Measurements from ENCODE around the gene MTFR1L. TPM values are rescaled to one million over a fixed set of nuclear protein-coding genes. Genes with fewer than 3 reads are reported as not detected.
A peak's percentile ranks its signal among the peaks of the same experiment; 100 is the strongest.

MTFR1L gene
- total RNA-seq (2021) = 31.5 and 32.5 TPM in 2 replicates
- long read RNA-seq, transcript MTFR1L-210 (7 exons, 1,873 nt) = minor isoform, 17 of 237 reads
- long read RNA-seq, transcript MTFR1L-204 (7 exons, 1,868 nt) = minor isoform, 6 of 237 reads
- long read RNA-seq, transcript MTFR1L-203 (7 exons, 2,004 nt) = major isoform, 154 of 237 reads
- long read RNA-seq, partial matches to known transcripts = 26 of 237 reads
- long read RNA-seq, other reads (novel, unspliced or antisense) = 30 of 237 reads

- H3K36me3 Mint-ChIP-seq (ENCODE audit: insufficient read depth in 1 of 3, low read depth in 3 of 3) = peaks cover 4 to 19% (median 11%) of the 10 kb centered on the region in 3 experiments; a peak in 6 of 7 replicates
- Histone ChIP-seq H4K8ac (replicated peaks; ENCODE audit: insufficient read length, low read depth, low read length) (no peak within 1 kb of the TSS), H2BK15ac (ENCODE audit: low read depth, low read length) (no peak within 1 kb of the TSS), H3K23ac (ENCODE audit: insufficient read length, low read depth, low read length) (no peak within 1 kb of the TSS), H2BK5ac (ENCODE audit: insufficient read length, low read length) (no peak within 1 kb of the TSS), H3K9me3 (ENCODE audit: control insufficient read depth, low read depth, low read length) (no peaks in the 10 kb centered on the region), H3K27ac (ENCODE audit: insufficient read length, low read depth, low read length) (no peak within 1 kb of the TSS), H3K9ac (ENCODE audit: extremely low read depth, insufficient read length, low read length) (peak within 1 kb of the TSS; percentile 63), H3K27me3 (ENCODE audit: insufficient read depth, low read length) (no peaks in the 10 kb centered on the region), H3K4me2 (ENCODE audit: insufficient read depth, insufficient read length, low read length) (peak within 1 kb of the TSS; percentile 69), H3K79me2 (ENCODE audit: insufficient read depth, low read length) (no peaks in the 10 kb centered on the region; the same call in 1 of the 2 replicates), H3K14ac (ENCODE audit: insufficient read depth, low read length) (no peak within 1 kb of the TSS; the same call in 1 of the 2 replicates), H3K23me2 (ENCODE audit: insufficient read length, low read depth, low read length, poor library complexity, severe bottlenecking) (peaks cover 11% of the 10 kb centered on the region), H3K56ac (ENCODE audit: insufficient read length, low read depth, low read length) (no peak within 1 kb of the TSS), H3K4me1 (ENCODE audit: insufficient read depth, low read length) (peaks cover 4% of the 10 kb centered on the region; the same call in 1 of the 2 replicates), H2AK5ac (ENCODE audit: insufficient read length, low read length) (no peak within 1 kb of the TSS), H4K5ac (ENCODE audit: insufficient read length, low read depth, low read length) (no peak within 1 kb of the TSS), H3K4ac (ENCODE audit: low read depth, low read length) (no peak within 1 kb of the TSS), H4K20me1 (ENCODE audit: control insufficient read depth, insufficient read depth, insufficient read length) (peaks cover 3% of the 10 kb centered on the region), H2BK12ac (ENCODE audit: insufficient read length, low read depth, low read length) (no peak within 1 kb of the TSS), H2AFZ (ENCODE audit: low read length) (no peak within 1 kb of the TSS), H3K79me1 (ENCODE audit: insufficient read depth, low read depth, low read length, poor library complexity, severe bottlenecking) (no peaks in the 10 kb centered on the region), H2BK120ac (ENCODE audit: low read depth, low read length, poor library complexity, severe bottlenecking) (no peak within 1 kb of the TSS), H2BK20ac (ENCODE audit: low read depth, low read length, poor library complexity, severe bottlenecking) (no peak within 1 kb of the TSS), H3K18ac (ENCODE audit: insufficient read length, low read depth, low read length) (peak within 1 kb of the TSS; percentile 81), H4K91ac (ENCODE audit: insufficient read length, low read depth, low read length) (no peak within 1 kb of the TSS), H3T11ph (ENCODE audit: low read length) (no peak within 1 kb of the TSS)
- no peaks in the 10 kb centered on the region for H3K9me3 Mint-ChIP-seq
- DNase-seq = peak; percentile 91
- TF ChIP-seq CTCF (conservative IDR thresholded peaks at IDR 0.05) = no peak
- H3K4me3 Mint-ChIP-seq = peak within 1 kb of the TSS; percentile 95 to 97
- WGBS (ENCODE audit: extremely low coverage, insufficient read length, low lambda C conversion rate) = no CpG with 5 or more reads among the region's 64 CpGs
- peaks cover 15% of the 10 kb centered on the region for H3K27me3 Mint-ChIP-seq (ENCODE audit: low read depth)
- H3K4me1 Mint-ChIP-seq = peaks cover 32% of the 10 kb centered on the region in 2 experiments
- H3K27ac Mint-ChIP-seq = peak within 1 kb of the TSS; percentile 81 to 96 (median 96)
These were observed at the start of gene MTFR1L for GRCh38 chr1:25819491-25820246. Gene MTFR1L (plus strand): TSS chr1:25819954. CDS start chr1:25823105, 3,151 bp downstream.
